Measurements from ENCODE around the gene CACNA2D1. TPM values are rescaled to one million over a fixed set of nuclear protein-coding genes. Genes with fewer than 3 reads are reported as not detected.

Gene CACNA2D1
- total and polyA plus RNA-seq, 8 donors: 1.8 to 72.7 (median 5.7) TPM

DNA sequence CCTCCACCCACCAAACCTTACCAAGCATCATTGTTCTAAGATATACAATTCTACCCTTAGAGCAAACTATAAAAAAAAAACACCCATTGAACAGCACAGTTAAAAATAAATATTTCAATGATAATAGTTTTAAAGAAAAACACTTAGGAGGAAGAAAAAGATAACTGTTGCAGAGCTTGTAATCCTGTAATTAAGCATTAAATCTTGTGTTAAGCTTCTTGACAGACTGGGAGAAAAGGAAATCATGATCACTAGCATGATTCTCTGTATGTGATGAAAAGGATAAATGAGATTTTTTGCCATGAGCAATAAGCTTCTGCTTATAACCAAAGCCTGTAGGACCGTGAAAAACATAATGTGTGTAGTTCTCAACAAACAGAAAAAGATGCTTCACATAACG is 289.8 kb downstream of the CACNA2D1 start:
- TF ChIP-seq, protein P1, sequence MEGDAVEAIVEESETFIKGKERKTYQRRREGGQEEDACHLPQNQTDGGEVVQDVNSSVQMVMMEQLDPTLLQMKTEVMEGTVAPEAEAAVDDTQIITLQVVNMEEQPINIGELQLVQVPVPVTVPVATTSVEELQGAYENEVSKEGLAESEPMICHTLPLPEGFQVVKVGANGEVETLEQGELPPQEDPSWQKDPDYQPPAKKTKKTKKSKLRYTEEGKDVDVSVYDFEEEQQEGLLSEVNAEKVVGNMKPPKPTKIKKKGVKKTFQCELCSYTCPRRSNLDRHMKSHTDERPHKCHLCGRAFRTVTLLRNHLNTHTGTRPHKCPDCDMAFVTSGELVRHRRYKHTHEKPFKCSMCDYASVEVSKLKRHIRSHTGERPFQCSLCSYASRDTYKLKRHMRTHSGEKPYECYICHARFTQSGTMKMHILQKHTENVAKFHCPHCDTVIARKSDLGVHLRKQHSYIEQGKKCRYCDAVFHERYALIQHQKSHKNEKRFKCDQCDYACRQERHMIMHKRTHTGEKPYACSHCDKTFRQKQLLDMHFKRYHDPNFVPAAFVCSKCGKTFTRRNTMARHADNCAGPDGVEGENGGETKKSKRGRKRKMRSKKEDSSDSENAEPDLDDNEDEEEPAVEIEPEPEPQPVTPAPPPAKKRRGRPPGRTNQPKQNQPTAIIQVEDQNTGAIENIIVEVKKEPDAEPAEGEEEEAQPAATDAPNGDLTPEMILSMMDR (IDR thresholded peaks at IDR 0.05): no peak
- TF ChIP-seq EP300 (IDR thresholded peaks at IDR 0.05) (no peak), POLR2AphosphoS5 (IDR thresholded peaks at IDR 0.05) (no peak), POLR2A (IDR thresholded peaks at IDR 0.05) (no peak)
- Histone ChIP-seq H3K27ac (no peak overlapping the region), H3K27me3 (no peaks in the 10 kb centered on the region), H3K4me1 (no peaks in the 10 kb centered on the region), H3K4me3 (no peak overlapping the region), H3K36me3 (no peaks in the 10 kb centered on the region), H3K9me3 (no peaks in the 10 kb centered on the region)
- WGBS, 5 donors: 51 to 74% (median 67%) methylated on average over 2 of the region's 2 CpGs
- DNase-seq: no peak
- intact Hi-C loops (cut with DNase I; ENCODE audit: low total_unique reads): no loop called here

DNA sequence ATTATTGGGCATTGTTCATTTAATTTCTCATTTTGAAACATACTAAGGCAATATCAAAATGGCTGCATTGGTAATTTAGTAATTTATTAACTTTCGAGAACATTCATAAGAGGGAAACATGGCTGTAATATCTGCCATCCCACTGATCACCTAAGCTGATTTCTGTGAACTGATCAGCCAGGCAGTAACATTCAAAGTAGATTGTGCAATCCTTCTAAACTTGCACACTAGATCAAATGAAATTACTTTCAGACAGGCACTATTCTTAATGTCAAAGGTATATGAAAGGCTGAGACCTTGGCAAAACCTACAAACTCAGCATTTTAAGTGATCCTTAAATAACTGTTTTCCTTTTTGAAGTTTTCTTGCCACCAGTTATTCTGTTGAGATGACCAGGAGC is 290.7 kb downstream of the CACNA2D1 start:
- H3K27ac ChIP-seq: no peak overlapping the region
- H3K27me3 ChIP-seq: no peaks in the 10 kb centered on the region
- no peaks in the 10 kb centered on the region for H3K4me1 ChIP-seq
- intact Hi-C loops (cut with DNase I; ENCODE audit: low total_unique reads): no loop called here
- H3K9me3 ChIP-seq: no peaks in the 10 kb centered on the region
- no peak for DNase-seq
- no peak overlapping the region for H3K4me3 ChIP-seq
- WGBS, 5 donors: 89 to 97% (median 94%) methylated on average over 1 of the region's 1 CpG
- TF ChIP-seq POLR2AphosphoS5 (IDR thresholded peaks at IDR 0.05): no peak
- TF ChIP-seq, protein P1 (IDR thresholded peaks at IDR 0.05): no peak
- TF ChIP-seq POLR2A (IDR thresholded peaks at IDR 0.05): no peak
- no peak for TF ChIP-seq EP300 (IDR thresholded peaks at IDR 0.05)
- H3K36me3 ChIP-seq: no peaks in the 10 kb centered on the region

DNA sequence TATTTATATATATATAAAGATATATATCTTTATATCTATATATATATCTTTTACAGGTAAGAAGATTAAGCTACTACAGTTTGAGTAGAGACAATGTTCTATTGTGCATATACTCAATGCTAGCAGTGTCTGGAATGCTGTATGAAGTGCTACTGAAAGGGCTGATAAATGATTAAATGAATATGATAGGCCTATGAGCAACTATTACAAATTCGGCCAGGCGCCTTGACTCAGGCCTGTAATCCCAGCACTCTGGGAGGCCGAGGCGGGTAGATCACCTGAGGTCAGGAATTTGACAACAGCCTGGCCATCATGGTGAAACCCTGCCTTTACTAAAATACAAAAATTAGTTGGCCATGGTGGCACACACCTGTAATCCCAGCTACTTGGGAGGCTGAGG is 297.1 kb downstream of the CACNA2D1 start:
- Histone ChIP-seq H3K4me1 (no peaks in the 10 kb centered on the region), H3K27me3 (no peaks in the 10 kb centered on the region), H3K9me3 (no peaks in the 10 kb centered on the region), H3K27ac (no peak overlapping the region), H3K36me3 (no peaks in the 10 kb centered on the region), H3K4me3 (no peak overlapping the region)
- intact Hi-C loops (cut with DNase I; ENCODE audit: low total_unique reads): no loop called here
- DNase-seq: no peak
- 94 to 100% (median 98%) methylated on average over 4 of the region's 4 CpGs for WGBS, 5 donors
- TF ChIP-seq POLR2A (IDR thresholded peaks at IDR 0.05) (no peak), POLR2AphosphoS5 (IDR thresholded peaks at IDR 0.05) (no peak), EP300 (IDR thresholded peaks at IDR 0.05) (no peak)
- TF ChIP-seq, protein P1 (IDR thresholded peaks at IDR 0.05): no peak

DNA sequence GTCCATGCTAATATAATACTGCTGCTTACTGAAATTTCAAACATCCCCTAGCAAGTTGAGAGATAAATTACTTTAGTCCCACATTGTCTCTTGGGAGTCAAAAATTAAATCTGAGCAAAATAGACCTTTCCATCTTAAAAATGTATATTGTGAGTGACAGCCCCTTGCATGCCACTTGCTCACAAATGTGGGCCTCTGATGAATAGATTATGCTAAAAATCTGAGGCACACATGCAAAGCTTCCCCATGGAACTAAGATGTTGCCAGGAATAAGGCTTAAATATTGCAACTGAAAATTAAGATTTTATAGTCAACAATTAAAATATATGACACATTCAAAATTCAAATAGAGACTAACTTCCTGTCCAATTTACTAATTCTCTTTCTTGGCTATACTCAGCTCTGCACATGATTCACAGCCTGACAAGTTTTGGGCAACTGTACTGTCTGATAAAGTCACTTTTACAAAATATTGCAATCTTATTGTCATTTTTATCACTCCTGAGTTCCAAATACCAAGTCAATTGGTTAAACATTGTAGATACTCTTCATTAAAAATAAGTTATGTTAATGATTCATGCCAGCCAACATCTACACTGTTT is 301.2 kb downstream of the CACNA2D1 start:
- Histone ChIP-seq H3K27me3 (no peaks in the 10 kb centered on the region), H3K36me3 (no peaks in the 10 kb centered on the region), H3K9me3 (no peaks in the 10 kb centered on the region), H3K27ac (no peak overlapping the region), H3K4me1 (no peaks in the 10 kb centered on the region), H3K4me3 (no peak overlapping the region)
- DNase-seq: no peak
- TF ChIP-seq, protein P1 (IDR thresholded peaks at IDR 0.05): no peak
- TF ChIP-seq POLR2A (IDR thresholded peaks at IDR 0.05): no peak
- no peak for TF ChIP-seq POLR2AphosphoS5 (IDR thresholded peaks at IDR 0.05)
- no peak for TF ChIP-seq EP300 (IDR thresholded peaks at IDR 0.05)
- intact Hi-C loops (cut with DNase I; ENCODE audit: low total_unique reads): no loop called here
